BLaER1 treated with 17β-estradiol and CSF1 and Interleukin-3, amounts not matched to agents 10 nM and 100 nM (cell line): ENCODE data around the gene CACNA2D1.

Experiments
- H3K27ac ChIP-seq, 11 experiments: shearing (Covaris generic); formaldehyde crosslinking; 2 replicates each; pipeline ENCODE4 v1.8.1; 2022
- H3K27me3 ChIP-seq, 11 experiments: shearing (Covaris generic); formaldehyde crosslinking; 2 replicates each; pipeline ENCODE4 v1.8.1; 2022
- H3K36me3 ChIP-seq, 11 experiments: shearing (Covaris generic); formaldehyde crosslinking; 2 replicates each; pipeline ENCODE4 v1.8.1; 2022
- H3K4me1 ChIP-seq, 10 experiments: shearing (Covaris generic); formaldehyde crosslinking; 2 replicates each; pipeline ENCODE4 v1.8.1; 2022
- H3K4me2 ChIP-seq, 11 experiments: shearing (Covaris generic); formaldehyde crosslinking; 2 replicates each; pipeline ENCODE4 v1.8.1; 2022
- H3K4me3 ChIP-seq, 10 experiments: shearing (Covaris generic); formaldehyde crosslinking; 2 replicates each; pipeline ENCODE4 v1.8.1; 2022
- H3K9ac ChIP-seq, 11 experiments: shearing (Covaris generic); formaldehyde crosslinking; 2 replicates each; pipeline ENCODE4 v1.8.1; 2022
- H3K9me3 ChIP-seq, 11 experiments: shearing (Covaris generic); formaldehyde crosslinking; replicated peaks in 1 of 11; 2 replicates each; pipeline ENCODE4 v1.8.1; 2022
- H4K20me1 ChIP-seq, 11 experiments: shearing (Covaris generic); formaldehyde crosslinking; 2 replicates each; pipeline ENCODE4 v1.8.1; 2022
- Cebpa-rat ChIP-seq, 11 experiments: shearing (Covaris generic); IDR thresholded peaks; 2 replicates each; pipeline ENCODE4 v1.8.1; 2022

Gene CACNA2D1

DNA sequence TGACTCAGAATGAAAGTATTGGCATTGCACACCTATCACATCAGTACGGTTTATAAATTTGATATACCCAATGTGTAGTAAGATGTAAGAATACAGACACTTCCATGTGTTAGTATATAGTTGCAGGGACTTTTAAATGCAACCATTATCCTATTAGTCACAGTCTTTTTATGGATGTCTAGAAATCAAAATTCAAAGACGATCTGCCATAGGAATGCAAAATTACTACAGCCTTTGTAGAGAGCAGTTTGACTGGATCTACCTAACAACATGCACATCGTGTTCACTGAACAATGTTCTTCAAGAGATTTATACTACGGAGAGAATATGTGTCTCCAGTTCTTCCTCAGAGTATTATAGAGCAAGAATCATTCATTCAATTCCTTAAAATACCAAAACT is 356.5 kb downstream of the CACNA2D1 start:
- H3K4me2 ChIP-seq: no peak overlapping the region
- H3K36me3 ChIP-seq: no peaks in the 10 kb centered on the region
- H3K4me3 ChIP-seq: no peak overlapping the region
- TF ChIP-seq Cebpa-rat (IDR thresholded peaks at IDR 0.05): no peak
- H4K20me1 ChIP-seq: no peaks in the 10 kb centered on the region
- no peaks in the 10 kb centered on the region for H3K9me3 ChIP-seq
- no peak overlapping the region for H3K27ac ChIP-seq
- no peaks in the 10 kb centered on the region for H3K4me1 ChIP-seq
- no peak overlapping the region for H3K9ac ChIP-seq
- H3K27me3 ChIP-seq: no peaks in the 10 kb centered on the region

GRCh38 chr7:82085116-82085515 is 358.5 kb downstream of the CACNA2D1 start:
- Histone ChIP-seq H3K36me3 (no peaks in the 10 kb centered on the region), H3K9me3 (no peaks in the 10 kb centered on the region)
- TF ChIP-seq Cebpa-rat (IDR thresholded peaks at IDR 0.05): no peak

GRCh38 chr7:82081644-82082224 is 361.8 kb downstream of the CACNA2D1 start:
- Histone ChIP-seq H3K4me1 (0 out of 20 replicates have a peak, but pooled peaks cover 0 to 4% (median 0%) of the 10 kb centered on the region in 10 experiments), H3K27me3 (no peaks in the 10 kb centered on the region), H3K4me3 (no peak overlapping the region), H3K9me3 (no peaks in the 10 kb centered on the region), H3K9ac (no peak overlapping the region), H3K36me3 (no peaks in the 10 kb centered on the region), H4K20me1 (no peaks in the 10 kb centered on the region), H3K27ac (no peak overlapping the region), H3K4me2 (no peak overlapping the region)
- no peak for TF ChIP-seq Cebpa-rat (IDR thresholded peaks at IDR 0.05)

More at GRCh38 chr7:82085116-82085515, 358.5 kb downstream of the CACNA2D1 start:
- Histone ChIP-seq H3K4me2 (no peak overlapping the region), H3K4me3 (no peak overlapping the region), H3K27ac (no peak overlapping the region), H4K20me1 (no peaks in the 10 kb centered on the region), H3K4me1 (0 out of 20 replicates have a peak, but pooled peaks cover 0 to 4% (median 0%) of the 10 kb centered on the region in 10 experiments), H3K9ac (no peak overlapping the region), H3K27me3 (no peaks in the 10 kb centered on the region)

- Histone ChIP-seq H3K27ac (no peak overlapping the region), H3K4me3 (no peak overlapping the region), H3K36me3 (no peaks in the 10 kb centered on the region), H3K4me1 (0 out of 20 replicates have a peak, but pooled peaks cover 0 to 4% (median 0%) of the 10 kb centered on the region in 10 experiments), H3K27me3 (no peaks in the 10 kb centered on the region), H3K9ac (no peak overlapping the region), H3K4me2 (no peak overlapping the region), H4K20me1 (no peaks in the 10 kb centered on the region), H3K9me3 (no peaks in the 10 kb centered on the region)
- no peak for TF ChIP-seq Cebpa-rat (IDR thresholded peaks at IDR 0.05)
Measured at GRCh38 chr7:82080254-82080927, 363.2 kb downstream of the CACNA2D1 start.

- no peaks in the 10 kb centered on the region for H3K27me3 ChIP-seq
- H3K4me2 ChIP-seq: no peak overlapping the region
- no peak overlapping the region for H3K4me3 ChIP-seq
- H3K9me3 ChIP-seq: no peaks in the 10 kb centered on the region
- TF ChIP-seq Cebpa-rat (IDR thresholded peaks at IDR 0.05): no peak
- 0 out of 20 replicates have a peak, but pooled peaks cover 0 to 4% (median 0%) of the 10 kb centered on the region in 10 experiments for H3K4me1 ChIP-seq
- H3K27ac ChIP-seq: no peak overlapping the region
- no peak overlapping the region for H3K9ac ChIP-seq
- no peaks in the 10 kb centered on the region for H4K20me1 ChIP-seq
- no peaks in the 10 kb centered on the region for H3K36me3 ChIP-seq
Measured at GRCh38 chr7:82079527-82079926, 364.1 kb downstream of the CACNA2D1 start.

DNA sequence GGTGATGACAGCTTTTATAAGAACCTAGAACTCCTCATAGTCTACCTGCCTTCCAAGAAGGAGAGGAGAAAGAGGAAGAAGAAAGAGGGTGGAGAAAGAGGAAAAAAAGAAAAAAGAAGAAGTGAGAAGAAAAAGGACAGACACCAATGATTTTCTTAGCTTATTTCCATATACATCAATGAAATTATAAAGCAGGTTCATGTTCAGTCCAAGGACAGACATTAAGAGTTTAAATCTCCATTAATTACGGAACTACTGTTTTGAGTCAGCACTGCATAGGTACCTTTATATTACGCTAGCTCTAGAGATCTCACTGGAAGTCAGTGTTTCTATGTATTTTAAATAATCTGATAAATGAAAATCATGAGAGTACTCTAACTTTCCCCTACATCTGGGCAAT is 364.8 kb downstream of the CACNA2D1 start:
- Histone ChIP-seq H3K4me2 (no peak overlapping the region), H3K27me3 (no peaks in the 10 kb centered on the region), H4K20me1 (no peaks in the 10 kb centered on the region), H3K4me1 (0 out of 20 replicates have a peak, but pooled peaks cover 0 to 4% (median 0%) of the 10 kb centered on the region in 10 experiments), H3K27ac (no peak overlapping the region), H3K9ac (no peak overlapping the region), H3K9me3 (no peaks in the 10 kb centered on the region), H3K36me3 (no peaks in the 10 kb centered on the region), H3K4me3 (no peak overlapping the region)
- no peak for TF ChIP-seq Cebpa-rat (IDR thresholded peaks at IDR 0.05)

DNA sequence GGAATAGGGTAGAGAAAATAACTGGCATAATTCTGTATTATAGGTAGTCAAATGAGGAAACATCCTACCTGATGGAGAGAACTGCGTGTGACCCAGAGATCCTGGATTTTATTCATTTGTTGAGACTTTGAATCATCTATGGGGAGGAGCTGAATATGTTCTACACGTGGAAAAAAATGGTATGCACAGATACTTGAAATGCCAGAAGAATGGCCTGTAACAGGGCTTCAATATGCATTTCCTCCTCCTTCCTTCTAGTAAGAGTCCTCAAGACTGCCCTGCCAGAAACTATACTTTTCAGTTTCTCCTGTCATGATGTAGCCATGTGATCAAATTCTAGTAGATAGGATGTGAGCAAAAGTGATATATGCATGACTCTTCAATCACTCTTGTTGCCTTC is 372.1 kb downstream of the CACNA2D1 start:
- Histone ChIP-seq H3K27ac (no peak overlapping the region), H3K27me3 (no peaks in the 10 kb centered on the region), H3K4me1 (no peaks in the 10 kb centered on the region), H3K9me3 (no peaks in the 10 kb centered on the region), H3K36me3 (no peaks in the 10 kb centered on the region), H3K4me2 (no peak overlapping the region), H3K9ac (no peak overlapping the region), H3K4me3 (no peak overlapping the region), H4K20me1 (no peaks in the 10 kb centered on the region)
- TF ChIP-seq Cebpa-rat (IDR thresholded peaks at IDR 0.05): no peak

DNA sequence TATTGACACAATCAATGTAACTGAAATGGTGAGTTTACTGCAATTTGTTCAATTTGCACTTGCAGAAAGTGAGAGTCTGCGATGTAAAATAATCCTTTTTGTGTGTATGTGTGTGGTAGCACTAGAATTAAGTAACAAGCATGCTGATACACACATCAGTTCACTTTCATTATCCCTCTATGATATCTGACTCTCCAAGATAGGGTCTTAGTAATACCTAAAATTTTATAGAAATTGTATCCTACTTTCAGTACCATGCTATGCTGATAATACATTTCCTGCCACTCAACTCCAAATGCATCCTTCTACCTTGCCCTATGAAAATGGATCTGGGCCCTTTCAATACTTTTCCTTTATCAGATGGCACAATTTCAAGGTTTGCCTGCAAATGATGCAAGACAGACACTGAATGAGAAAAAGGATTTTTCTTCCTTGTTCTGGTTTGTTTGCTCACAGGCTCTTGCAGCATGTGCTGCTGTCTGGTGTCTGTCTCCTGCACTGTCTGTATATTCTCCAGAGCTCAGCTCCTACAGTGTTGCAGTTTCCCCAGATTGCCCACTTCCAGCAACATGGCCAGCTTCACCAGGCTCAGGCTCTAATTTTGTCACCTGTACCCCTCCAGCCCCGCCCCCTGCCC is 375.8 kb downstream of the CACNA2D1 start:
- no peak overlapping the region for H3K9ac ChIP-seq
- no peak overlapping the region for H3K4me2 ChIP-seq
- no peaks in the 10 kb centered on the region for H4K20me1 ChIP-seq
- H3K36me3 ChIP-seq: no peaks in the 10 kb centered on the region
- H3K4me3 ChIP-seq: no peak overlapping the region
- no peaks in the 10 kb centered on the region for H3K9me3 ChIP-seq
- no peak for TF ChIP-seq Cebpa-rat (IDR thresholded peaks at IDR 0.05)
- H3K4me1 ChIP-seq: no peaks in the 10 kb centered on the region
- no peaks in the 10 kb centered on the region for H3K27me3 ChIP-seq
- no peak overlapping the region for H3K27ac ChIP-seq

GRCh38 chr7:82057476-82057875 is 386.1 kb downstream of the CACNA2D1 start:
- Histone ChIP-seq H3K9ac (no peak overlapping the region), H3K9me3 (no peaks in the 10 kb centered on the region), H3K27me3 (no peaks in the 10 kb centered on the region), H3K4me1 (no peaks in the 10 kb centered on the region), H3K27ac (no peak overlapping the region), H3K4me2 (no peak overlapping the region), H3K4me3 (no peak overlapping the region), H4K20me1 (no peaks in the 10 kb centered on the region), H3K36me3 (no peaks in the 10 kb centered on the region)
- TF ChIP-seq Cebpa-rat (IDR thresholded peaks at IDR 0.05): no peak
